Measurements from ENCODE around the gene ADGRA1. TPM values are rescaled to one million over a fixed set of nuclear protein-coding genes. Genes with fewer than 3 reads are reported as not detected.

Gene ADGRA1
- total RNA-seq, 4 donors from 2014 or later = 0.13 to 0.40 (median 0.29) TPM

DNA sequence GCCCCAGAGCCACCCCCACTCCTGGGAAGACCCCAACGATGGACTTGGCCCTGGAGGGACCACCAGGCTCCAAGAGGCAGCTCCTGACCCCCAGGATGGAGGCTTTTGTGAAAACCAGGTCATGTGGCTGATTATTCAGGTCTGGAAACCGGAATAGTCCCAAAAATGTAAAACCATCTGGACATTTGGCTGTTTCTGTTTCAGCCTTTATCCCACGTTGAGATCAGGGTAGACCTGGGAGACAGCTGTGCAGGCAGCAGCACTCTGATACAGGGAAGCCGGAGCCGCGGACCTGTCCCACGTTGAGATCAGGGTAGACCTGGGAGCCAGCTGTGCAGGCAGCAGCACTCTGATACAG lies 7.1 kb upstream of the ADGRA1 start:
- TF ChIP-seq, protein P1, sequence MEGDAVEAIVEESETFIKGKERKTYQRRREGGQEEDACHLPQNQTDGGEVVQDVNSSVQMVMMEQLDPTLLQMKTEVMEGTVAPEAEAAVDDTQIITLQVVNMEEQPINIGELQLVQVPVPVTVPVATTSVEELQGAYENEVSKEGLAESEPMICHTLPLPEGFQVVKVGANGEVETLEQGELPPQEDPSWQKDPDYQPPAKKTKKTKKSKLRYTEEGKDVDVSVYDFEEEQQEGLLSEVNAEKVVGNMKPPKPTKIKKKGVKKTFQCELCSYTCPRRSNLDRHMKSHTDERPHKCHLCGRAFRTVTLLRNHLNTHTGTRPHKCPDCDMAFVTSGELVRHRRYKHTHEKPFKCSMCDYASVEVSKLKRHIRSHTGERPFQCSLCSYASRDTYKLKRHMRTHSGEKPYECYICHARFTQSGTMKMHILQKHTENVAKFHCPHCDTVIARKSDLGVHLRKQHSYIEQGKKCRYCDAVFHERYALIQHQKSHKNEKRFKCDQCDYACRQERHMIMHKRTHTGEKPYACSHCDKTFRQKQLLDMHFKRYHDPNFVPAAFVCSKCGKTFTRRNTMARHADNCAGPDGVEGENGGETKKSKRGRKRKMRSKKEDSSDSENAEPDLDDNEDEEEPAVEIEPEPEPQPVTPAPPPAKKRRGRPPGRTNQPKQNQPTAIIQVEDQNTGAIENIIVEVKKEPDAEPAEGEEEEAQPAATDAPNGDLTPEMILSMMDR (IDR thresholded peaks at IDR 0.05) = no peak
- TF ChIP-seq POLR2A (IDR thresholded peaks at IDR 0.05) = no peak
- H3K4me3 ChIP-seq (replicated peaks in 1 of 3) = no peak overlapping the region
- H3K4me1 ChIP-seq = no peaks in the 10 kb centered on the region
- H3K27me3 ChIP-seq = no peaks in the 10 kb centered on the region
- intact Hi-C loops (cut with DNase I) = no loop called here
- no peak for DNase-seq
- no peaks in the 10 kb centered on the region for H3K9me3 ChIP-seq
- no peak overlapping the region for H3K27ac ChIP-seq
- no peaks in the 10 kb centered on the region for H3K36me3 ChIP-seq
- WGBS, 2 donors = 73 to 78% methylated on average over 3 of the region's 7 CpGs

DNA sequence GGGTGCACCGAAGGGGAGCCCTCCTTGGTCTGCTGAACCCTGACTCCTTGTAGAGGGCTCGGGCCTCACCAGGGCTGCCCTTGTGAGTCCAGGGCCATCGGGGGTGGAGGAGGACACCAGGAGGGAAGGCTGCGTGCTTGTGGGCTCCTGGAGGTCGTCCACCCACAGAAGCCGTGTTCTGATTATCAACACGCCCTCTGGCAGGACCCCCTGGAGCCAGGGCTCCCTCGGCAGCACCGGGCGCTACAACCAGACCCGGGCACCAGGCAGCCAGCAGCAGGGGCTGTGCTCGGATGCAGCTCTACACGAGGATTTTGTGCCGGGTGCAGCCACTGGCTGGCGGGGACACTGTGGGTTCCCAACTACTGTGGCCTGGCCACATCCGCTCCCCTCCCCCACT lies 6.1 kb upstream of the ADGRA1 start:
- Histone ChIP-seq H3K36me3 (no peaks in the 10 kb centered on the region), H3K4me1 (no peaks in the 10 kb centered on the region), H3K27me3 (no peaks in the 10 kb centered on the region), H3K9me3 (no peaks in the 10 kb centered on the region), H3K27ac (no peak overlapping the region), H3K4me3 (replicated peaks in 1 of 3) (no peak overlapping the region)
- intact Hi-C loops (cut with DNase I) = no loop called here
- 88 to 92% methylated on average over 2 to 15 of the region's 16 CpGs for WGBS, 2 donors
- TF ChIP-seq, protein P1 (IDR thresholded peaks at IDR 0.05) = no peak
- no peak for TF ChIP-seq POLR2A (IDR thresholded peaks at IDR 0.05)
- DNase-seq = no peak

DNA sequence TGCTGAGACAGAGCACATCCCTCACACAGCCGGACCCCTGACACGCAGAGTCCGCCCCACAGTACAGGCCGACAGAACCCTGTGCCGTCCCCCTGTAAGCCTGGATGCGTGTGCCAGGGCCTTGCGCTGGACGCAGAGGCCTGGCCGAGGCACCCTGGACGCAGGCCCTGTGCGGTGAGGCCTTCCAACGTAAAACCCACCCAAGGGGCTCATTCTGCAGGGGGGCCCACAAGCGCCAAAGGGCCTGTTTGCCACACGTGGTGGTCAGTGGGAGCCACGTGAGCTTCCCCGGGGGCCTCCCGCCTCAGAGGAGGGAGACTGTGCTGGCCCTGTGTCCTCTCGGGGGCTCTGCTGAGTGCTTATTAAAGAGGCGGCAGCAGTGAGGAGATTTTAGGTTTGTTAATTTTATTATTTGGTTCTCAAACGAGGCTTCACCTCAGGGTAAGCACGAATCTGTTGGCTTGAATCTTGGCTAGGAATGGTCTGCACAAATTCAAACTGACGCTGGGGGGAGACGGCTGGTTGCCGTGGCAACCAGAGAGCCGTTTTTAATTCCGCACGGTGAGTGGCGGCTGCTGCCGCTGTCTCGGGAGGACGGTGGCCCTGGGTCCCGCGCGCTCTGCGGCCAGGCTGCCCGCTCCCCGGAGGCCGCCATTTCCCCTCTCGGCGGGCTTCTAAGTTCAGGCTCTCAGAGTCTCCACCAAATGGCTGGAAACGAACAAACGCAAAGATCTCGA lies 4.9 kb upstream of the ADGRA1 start:
- H3K4me3 ChIP-seq (replicated peaks in 1 of 3) = no peak overlapping the region
- H3K36me3 ChIP-seq = no peaks in the 10 kb centered on the region
- TF ChIP-seq, protein P1 (IDR thresholded peaks at IDR 0.05) = no peak
- TF ChIP-seq POLR2A (IDR thresholded peaks at IDR 0.05) = no peak
- no peaks in the 10 kb centered on the region for H3K27me3 ChIP-seq
- H3K27ac ChIP-seq = no peak overlapping the region
- peaks cover 0 to 2% of the 10 kb centered on the region in 2 donors for H3K4me1 ChIP-seq
- 41 to 70% methylated on average over 12 to 33 of the region's 43 CpGs for WGBS, 2 donors
- H3K9me3 ChIP-seq = no peaks in the 10 kb centered on the region
- intact Hi-C loops (cut with DNase I) = no loop called here
- DNase-seq = no peak

DNA sequence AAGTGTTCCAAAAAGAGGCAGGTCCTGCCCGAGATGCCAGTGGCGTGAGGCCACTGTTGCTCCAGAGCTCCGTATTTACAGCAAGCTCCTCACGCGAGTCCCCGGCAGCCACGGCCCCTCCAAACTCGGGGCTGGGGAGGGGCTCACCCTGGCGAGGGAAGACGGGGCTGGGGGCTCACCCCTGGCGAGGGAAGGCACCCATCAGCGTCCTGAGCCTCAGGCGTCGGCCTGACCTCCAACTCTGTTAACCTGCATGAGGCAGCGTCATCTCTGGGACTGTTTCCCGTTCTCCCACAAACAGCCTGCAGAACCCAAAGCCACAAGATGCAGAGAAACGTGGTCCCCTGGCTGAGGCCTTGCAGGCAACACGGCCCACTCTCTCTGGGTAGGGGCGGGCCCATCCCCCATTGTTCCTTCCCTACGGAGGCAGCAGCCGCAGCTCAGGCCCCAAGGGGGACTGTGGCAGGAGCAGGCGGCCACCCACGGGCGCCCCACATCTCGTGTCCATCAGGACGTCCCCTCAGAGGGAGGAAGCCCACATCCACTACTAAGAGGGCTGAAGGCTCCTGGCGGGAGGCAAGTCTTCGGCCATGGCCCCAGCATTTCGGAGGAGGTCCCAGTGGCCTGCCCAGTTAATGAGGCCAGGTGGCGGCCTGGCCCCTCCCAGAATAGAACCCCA lies 4.2 kb upstream of the ADGRA1 start:
- DNase-seq = no peak
- Histone ChIP-seq H3K27me3 (no peaks in the 10 kb centered on the region), H3K4me3 (replicated peaks in 1 of 3) (no peak overlapping the region), H3K4me1 (peaks cover 0 to 8% of the 10 kb centered on the region in 2 donors), H3K36me3 (no peaks in the 10 kb centered on the region), H3K27ac (no peak overlapping the region), H3K9me3 (no peaks in the 10 kb centered on the region)
- no peak for TF ChIP-seq POLR2A (IDR thresholded peaks at IDR 0.05)
- TF ChIP-seq, protein P1 (IDR thresholded peaks at IDR 0.05) = no peak
- intact Hi-C loops (cut with DNase I) = no loop called here
- WGBS, 2 donors = 51 to 64% methylated on average over 9 to 24 of the region's 30 CpGs

DNA sequence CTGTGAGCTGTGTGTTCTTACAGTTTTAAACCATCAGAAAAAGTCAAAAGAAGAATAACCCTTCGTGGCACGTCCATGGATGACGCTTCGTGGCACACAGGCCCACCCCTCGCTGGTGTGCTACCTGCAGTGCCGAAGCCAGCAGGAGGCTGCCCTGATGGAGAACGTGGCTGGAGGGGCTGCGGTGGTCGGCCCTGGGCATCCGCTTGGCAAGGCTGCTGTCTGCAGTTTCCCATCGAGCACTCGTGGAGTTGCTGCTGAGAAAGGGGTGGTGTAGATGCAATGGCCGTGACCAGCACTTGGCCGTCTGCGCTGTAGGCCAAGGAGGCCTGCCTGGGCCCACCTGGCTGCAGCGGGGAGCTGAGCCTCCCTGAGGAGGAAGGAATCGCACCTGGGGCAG lies 3.2 kb upstream of the ADGRA1 start:
- Histone ChIP-seq H3K4me3 (replicated peaks in 1 of 3) (no peak overlapping the region), H3K4me1 (peaks cover 0 to 8% of the 10 kb centered on the region in 2 donors), H3K9me3 (no peaks in the 10 kb centered on the region), H3K36me3 (no peaks in the 10 kb centered on the region), H3K27me3 (no peaks in the 10 kb centered on the region), H3K27ac (no peak overlapping the region)
- no peak for DNase-seq
- intact Hi-C loops (cut with DNase I) = no loop called here
- TF ChIP-seq POLR2A (IDR thresholded peaks at IDR 0.05) = no peak
- TF ChIP-seq, protein P1 (IDR thresholded peaks at IDR 0.05) = no peak
- WGBS, 2 donors = 72 to 85% methylated on average over 15 to 16 of the region's 17 CpGs
